Measurements from ENCODE around the gene GBX2. TPM values are rescaled to one million over a fixed set of nuclear protein-coding genes. Genes with fewer than 3 reads are reported as not detected.

GBX2 gene
- not detected in 2 replicates for total RNA-seq (2016; rRNA removed; fragmentation: Illumina TruSeq; extraction: Trizol)
- total RNA-seq (2016; cell fraction: cytosol; rRNA removed; fragmentation: Illumina TruSeq; extraction: Trizol; ENCODE audit: low read depth): not detected in 2 replicates
- total RNA-seq (2016; cell fraction: insoluble cytoplasmic fraction; rRNA removed; fragmentation: Illumina TruSeq; extraction: Trizol): not detected in 2 replicates
- not detected in 2 replicates for total RNA-seq (2016; cell fraction: membrane; rRNA removed; fragmentation: Illumina TruSeq; extraction: Trizol)
- not detected in 2 replicates for total RNA-seq (2016; cell fraction: nucleus; rRNA removed; fragmentation: Illumina TruSeq; extraction: Trizol)
- polyA plus RNA-seq (2011; rRNA removed): not detected in 2 replicates
- polyA plus RNA-seq (2011; cell fraction: cytosol; rRNA removed): 0.08 TPM in 1 of 2 replicates, not detected in the other
- polyA plus RNA-seq (2011; cell fraction: nucleus; rRNA removed): not detected in 2 replicates
- not detected in 2 replicates for polyA plus RNA-seq (2012)
- polyA plus RNA-seq (2016; cell fraction: cytosol; fragmentation: Illumina TruSeq; extraction: Trizol; ENCODE audit: low read depth): not detected in 2 replicates
- not detected in 2 replicates for polyA plus RNA-seq (2016; cell fraction: insoluble cytoplasmic fraction; fragmentation: Illumina TruSeq; extraction: Trizol; ENCODE audit: low read depth)
- polyA plus RNA-seq (2016; cell fraction: membrane; fragmentation: Illumina TruSeq; extraction: Trizol; ENCODE audit: low read depth): not detected in 2 replicates
- not detected in 2 replicates for polyA plus RNA-seq (2016; cell fraction: nucleus; fragmentation: Illumina TruSeq; extraction: Trizol; ENCODE audit: insufficient read depth, low read depth)
- 0.47 TPM in 1 of 2 replicates, not detected in the other for polyA minus RNA-seq (2011; rRNA and poly(A)+ RNA removed; ENCODE audit: low replicate concordance)
- polyA minus RNA-seq (2011; cell fraction: cytosol; rRNA and poly(A)+ RNA removed): not detected in 2 replicates
- not detected in 2 replicates for polyA minus RNA-seq (2011; cell fraction: nucleus; rRNA and poly(A)+ RNA removed)
- percentile 15 among the genes with signal in this experiment for Bru-seq, nascent RNA
- BruChase-seq, experiment 1, labeled RNA remaining after a 6-hour chase: not detected
- BruChase-seq, experiment 2, labeled RNA remaining after a 2-hour chase: percentile 15 among the genes with signal in this experiment
- long read RNA-seq, experiment 1: 0 reads
- long read RNA-seq, experiment 2, partial matches to known transcripts: 0 of 1 reads
- long read RNA-seq, experiment 2, other reads (novel, unspliced or antisense): 0 of 1 reads

GRCh38 chr2:236168110-236169080 is at the start of gene GBX2:
Gene GBX2, minus strand, starts transcription at chr2:236168386. Its CDS starts 415 bp downstream, at chr2:236167971.
- Histone ChIP-seq H3K9ac (ENCODE audit: insufficient read depth, low read depth, low read length) (no peak within 1 kb of the TSS), H3K27ac (ENCODE audit: extremely low read length, insufficient read depth, low read length) (no peak within 1 kb of the TSS), H3K4me2 (ENCODE audit: low read depth, low read length) (peak within 1 kb of the TSS; percentile 84), H3K9me3 (ENCODE audit: low read length) (no peaks in the 10 kb centered on the region), H3K4me3 (replicated peaks in 1 of 3; ENCODE audit: insufficient read depth in 1 of 3, low read depth in 2 of 3, low read length in 3 of 3) (peak within 1 kb of the TSS; percentile 53 to 72 (median 54); a peak in 4 of 6 replicates), H3K79me2 (ENCODE audit: insufficient read depth, low read length) (no peaks in the 10 kb centered on the region), H4K20me1 (ENCODE audit: insufficient read depth, low read length) (peaks cover 21% of the 10 kb centered on the region), H3K4me1 (ENCODE audit: insufficient read depth, low read length) (peaks cover 19% of the 10 kb centered on the region), H3K36me3 (replicated peaks in 1 of 2; ENCODE audit: control insufficient read depth in 1 of 2, insufficient read depth in 2 of 2, low read length in 2 of 2) (no peaks in the 10 kb centered on the region), H2AFZ (ENCODE audit: low read length) (no peak within 1 kb of the TSS), H3K27me3 (ENCODE audit: control insufficient read depth in 1 of 2, insufficient read depth in 2 of 2, low read length in 2 of 2) (peaks cover 35 to 100% of the 10 kb centered on the region in 2 experiments)
- POLR2A ChIA-PET: no interaction called here
- no peak for ATAC-seq
- intact Hi-C loops (cut with micrococcal nuclease; ENCODE audit: unreplicated experiment) (no loop called here), in situ Hi-C loops (cut with HindIII; ENCODE audit: extremely low pct_ligation_motif_present, low pct_unique_long_range_greater_than_20kb) (no loop called here)
- TF ChIP-seq ZBTB33 (CRISPR knock-in tag; IDR thresholded peaks at IDR 0.05): peak; percentile 43; the same call in 1 of the 2 replicates
- TF ChIP-seq MLXIP (CRISPR knock-in tag; IDR thresholded peaks at IDR 0.05; ENCODE audit: borderline replicate concordance): no peak
- TF ChIP-seq ZNF274 (CRISPR knock-in tag; IDR thresholded peaks at IDR 0.05): no peak
- 67% methylated on average over 80 of the region's 105 CpGs for WGBS (ENCODE audit: low lambda C conversion rate)
- FAIRE-seq: no peak
- CTCF ChIA-PET (ENCODE audit: low intra/inter-chr PET ratio, low total read pairs): no interaction called here
- no peak for DNase-seq (ENCODE audit: low spot score)
- BruUV-seq (replicated peaks): no TSS peak
